ENCODE data around the gene PUSL1.
A peak's percentile ranks its signal among the peaks of the same experiment; 100 is the strongest.

Gene PUSL1, protein sequence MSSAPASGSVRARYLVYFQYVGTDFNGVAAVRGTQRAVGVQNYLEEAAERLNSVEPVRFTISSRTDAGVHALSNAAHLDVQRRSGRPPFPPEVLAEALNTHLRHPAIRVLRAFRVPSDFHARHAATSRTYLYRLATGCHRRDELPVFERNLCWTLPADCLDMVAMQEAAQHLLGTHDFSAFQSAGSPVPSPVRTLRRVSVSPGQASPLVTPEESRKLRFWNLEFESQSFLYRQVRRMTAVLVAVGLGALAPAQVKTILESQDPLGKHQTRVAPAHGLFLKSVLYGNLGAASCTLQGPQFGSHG

DNA sequence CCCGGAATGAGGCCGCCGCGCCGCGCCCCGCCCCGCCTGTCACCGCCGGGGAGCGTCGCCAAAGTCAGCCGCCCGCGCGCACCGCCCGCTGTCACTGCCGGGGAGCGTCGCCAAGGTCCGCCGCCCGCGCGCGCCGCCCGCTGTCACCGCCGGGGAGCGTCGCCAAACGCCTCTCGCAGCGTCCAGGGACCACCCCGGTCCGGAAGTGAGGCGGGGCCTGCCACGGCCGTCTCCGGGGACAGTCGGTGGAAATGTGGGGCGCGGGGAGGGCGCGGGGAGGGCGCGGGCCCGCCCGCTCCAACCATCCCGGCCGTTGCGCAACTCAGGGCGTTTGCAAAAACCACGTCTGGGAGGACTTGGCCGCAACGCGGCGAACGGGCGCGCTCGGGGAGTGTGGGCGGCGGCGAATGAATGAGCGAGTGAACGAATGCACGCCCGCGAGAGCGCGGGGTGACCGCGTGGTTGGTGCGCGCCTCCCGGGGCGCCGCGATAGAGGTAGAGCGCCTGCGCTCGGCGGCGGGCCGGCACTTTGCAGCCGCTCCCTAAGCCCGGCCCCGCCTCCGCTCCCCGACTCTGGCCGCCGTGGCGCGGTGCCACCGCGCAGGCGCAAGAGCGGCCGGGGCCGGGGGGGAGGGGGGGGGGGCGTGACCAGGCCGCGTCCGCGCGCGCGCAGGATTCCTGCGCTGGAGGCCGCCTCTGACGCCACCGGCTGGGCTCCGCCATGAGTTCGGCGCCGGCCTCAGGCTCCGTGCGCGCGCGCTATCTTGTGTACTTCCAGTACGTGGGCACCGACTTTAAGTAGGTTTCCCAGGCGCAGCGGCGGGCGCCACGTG lies at the start of gene PUSL1, which contains the start of gene ACAP3:
TSS of gene PUSL1 (plus strand) at position 675 of the 833 bp plus-strand sequence. CDS start at position 722, 47 bp downstream.
TSS of gene ACAP3 (minus strand) at position 8 of the 833 bp plus-strand sequence. CDS start 115 bp downstream, outside the sequence.
- DNase-seq, result peak; percentile 88

DNA sequence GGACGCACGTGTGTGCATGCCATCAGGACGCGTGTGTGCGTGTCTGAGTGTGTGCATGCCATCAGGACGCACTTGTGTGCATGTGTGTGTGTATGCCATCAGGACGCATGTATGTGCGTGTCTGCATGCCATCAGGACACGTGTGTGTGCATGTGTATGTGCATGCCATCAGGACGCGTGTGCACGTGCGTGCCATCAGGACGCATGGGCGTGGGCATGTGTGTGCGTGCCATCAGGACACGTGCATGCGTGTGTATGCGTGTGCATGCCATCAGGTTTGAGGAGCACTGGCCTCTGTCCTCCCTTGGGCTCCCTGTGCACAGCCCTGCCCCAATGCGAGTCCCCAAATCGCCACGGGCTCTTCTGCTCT lies 49.3 kb upstream of the PUSL1 start:
- no peak for DNase-seq

DNA sequence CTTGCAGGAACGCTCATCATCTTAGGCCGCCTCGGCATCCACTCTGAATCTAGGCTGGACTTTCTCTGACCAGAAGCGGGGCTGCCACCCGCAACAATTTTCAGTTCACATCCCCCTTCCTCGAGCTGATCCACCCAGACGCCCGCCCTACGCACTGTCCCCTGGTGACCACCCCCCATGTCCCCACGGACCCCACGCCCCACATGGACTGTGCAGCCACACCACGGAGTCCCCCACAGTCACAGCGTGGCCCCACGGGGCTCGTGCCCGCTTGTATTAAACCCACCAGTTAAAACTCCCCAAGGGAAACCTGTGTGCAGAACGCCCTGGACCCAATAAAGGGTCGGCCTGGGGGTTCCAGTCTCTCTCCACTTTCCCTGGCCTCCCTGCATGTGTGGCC lies 48.9 kb upstream of the PUSL1 start:
- DNase-seq, result no peak

DNA sequence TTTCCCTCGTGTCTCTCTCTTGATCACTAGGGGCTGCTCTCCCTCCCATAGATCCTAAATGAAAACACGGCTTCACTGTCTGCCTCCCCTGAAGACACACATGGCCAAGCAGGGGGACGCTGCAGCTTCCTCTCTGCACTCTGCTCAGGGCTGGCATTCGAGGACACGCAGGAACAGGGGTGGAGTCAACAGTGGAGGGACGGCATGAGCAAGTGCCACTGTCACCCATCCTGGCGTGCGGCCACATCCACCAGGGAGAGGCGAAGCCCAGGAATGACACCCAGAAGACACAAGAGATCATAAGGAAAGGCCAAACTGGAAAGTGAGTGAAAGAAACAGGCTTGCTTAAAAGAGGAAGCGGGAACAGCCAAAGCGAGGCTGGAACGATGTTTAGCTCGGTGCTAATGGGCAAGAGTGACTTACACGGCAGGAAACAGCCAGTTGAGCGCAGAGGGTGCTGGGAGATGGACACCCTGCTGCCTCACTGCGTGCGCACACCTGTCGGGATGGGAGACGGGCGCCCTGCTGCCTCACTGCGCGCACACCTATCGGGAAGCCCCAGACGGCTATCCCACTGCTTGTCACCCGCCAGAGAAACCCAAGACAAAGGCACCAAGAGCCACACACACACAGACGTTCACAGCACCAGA lies 48.3 kb upstream of the PUSL1 start:
- no peak for DNase-seq

DNA sequence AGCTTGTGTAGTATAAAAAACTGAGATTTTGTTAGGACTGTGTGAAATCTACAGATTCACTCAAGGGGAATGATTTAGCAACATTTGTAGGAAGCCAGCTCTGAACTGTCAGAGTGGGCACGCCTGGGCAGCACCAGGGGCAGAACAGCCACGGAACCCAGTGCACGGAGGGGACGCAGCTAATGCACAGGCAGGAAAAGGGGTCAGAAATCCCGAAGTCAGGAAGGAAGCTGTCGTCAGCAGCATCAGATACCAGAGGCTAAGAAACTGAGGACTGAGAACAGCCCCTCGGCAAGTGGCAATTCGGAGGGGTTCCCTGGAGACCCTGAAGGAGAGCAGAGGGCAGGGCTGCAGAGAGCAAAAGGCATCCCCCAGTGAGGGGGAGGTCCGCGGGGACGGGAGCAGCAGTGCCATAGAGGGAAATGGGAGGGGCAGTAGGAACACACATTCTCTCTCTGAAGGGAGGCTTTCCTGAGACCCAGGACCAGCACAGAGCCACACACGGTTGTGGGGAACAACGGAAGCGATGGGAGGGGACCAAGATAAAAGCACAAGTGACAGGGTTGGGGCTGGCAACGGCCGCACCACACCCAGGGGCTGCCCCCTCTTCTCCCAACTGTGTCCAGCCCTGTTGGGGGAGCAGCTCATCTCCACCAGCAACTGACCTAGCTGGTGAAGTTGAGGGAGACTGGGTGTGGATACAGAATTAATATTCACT lies 47.4 kb upstream of the PUSL1 start:
- DNase-seq, result no peak

DNA sequence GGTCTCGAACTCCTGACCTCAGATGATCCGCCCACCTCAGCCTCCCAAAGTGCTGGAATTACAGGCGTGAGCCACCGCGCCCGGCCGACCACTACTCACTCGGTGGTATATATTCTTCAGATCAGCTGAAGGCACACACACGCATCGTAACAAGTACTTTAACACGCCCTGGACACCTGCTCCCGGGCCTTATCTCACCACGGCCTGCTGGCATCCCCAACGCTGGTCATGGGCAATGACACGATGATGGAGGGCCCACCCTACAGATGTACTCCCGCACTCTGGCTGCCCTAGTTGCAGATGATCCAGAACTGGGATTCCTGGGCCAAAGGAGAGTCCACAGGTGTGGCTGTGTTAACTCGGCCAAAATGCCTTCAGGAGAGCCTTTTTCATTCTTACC lies 46.3 kb upstream of the PUSL1 start:
- no peak for DNase-seq

DNA sequence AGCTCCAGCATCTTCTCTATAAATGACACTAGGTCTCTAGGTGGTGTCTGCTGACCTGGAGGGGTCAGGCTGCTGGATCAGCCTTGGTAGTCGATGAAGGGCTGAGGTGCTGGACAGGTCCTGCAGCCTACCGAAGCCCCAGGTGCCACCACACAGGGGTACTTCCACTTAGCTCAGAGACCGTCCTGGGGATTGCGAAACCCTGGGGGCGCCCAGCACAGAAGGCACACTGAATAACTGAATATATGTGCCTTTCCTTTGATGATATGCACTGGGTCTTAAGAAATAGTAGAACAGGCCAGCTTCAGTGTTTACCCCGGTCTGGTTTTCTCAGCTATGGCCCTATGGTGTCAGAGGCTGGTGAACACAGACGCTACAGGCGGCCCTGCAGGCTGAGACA lies 45.6 kb upstream of the PUSL1 start:
- no peak for DNase-seq

DNA sequence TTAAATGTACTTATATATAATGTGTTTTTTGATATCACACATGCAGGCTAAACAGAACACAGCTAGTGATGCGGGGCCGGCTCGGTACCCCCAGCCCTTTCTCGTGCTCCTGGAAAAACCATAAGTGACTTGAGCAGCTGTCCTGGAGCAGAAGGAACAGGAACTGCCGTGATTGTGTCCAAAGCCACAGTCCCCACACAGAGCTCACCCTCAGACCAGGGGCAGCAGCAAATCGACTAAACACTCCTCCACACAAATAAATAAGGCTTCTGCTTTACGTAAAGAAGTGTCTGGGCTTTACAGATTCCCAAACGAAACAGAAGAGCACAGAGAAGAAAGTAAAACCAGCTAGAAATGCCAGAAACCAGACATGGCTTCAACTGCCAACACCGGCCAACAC lies 44.4 kb upstream of the PUSL1 start:
- no peak for DNase-seq

DNA sequence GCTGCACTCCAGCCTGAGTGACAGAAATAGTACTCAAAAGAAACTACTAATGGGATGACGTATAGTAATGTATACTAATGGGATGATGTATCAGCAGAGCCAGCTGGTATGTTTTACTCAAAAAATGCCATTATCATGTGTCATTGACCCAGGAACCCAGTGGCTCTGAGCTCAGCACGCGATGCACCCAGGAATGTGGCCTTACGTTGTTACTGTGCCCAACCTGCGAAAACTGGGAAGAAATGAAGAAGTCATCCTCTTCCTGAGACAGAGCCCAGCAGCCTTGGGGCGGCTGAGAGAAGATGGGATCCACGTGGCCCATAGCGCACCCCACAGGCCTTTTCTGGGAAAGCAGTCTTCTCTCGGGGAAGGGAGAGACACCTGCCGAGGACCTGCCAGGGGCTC lies 43.5 kb upstream of the PUSL1 start:
- no peak for DNase-seq

DNA sequence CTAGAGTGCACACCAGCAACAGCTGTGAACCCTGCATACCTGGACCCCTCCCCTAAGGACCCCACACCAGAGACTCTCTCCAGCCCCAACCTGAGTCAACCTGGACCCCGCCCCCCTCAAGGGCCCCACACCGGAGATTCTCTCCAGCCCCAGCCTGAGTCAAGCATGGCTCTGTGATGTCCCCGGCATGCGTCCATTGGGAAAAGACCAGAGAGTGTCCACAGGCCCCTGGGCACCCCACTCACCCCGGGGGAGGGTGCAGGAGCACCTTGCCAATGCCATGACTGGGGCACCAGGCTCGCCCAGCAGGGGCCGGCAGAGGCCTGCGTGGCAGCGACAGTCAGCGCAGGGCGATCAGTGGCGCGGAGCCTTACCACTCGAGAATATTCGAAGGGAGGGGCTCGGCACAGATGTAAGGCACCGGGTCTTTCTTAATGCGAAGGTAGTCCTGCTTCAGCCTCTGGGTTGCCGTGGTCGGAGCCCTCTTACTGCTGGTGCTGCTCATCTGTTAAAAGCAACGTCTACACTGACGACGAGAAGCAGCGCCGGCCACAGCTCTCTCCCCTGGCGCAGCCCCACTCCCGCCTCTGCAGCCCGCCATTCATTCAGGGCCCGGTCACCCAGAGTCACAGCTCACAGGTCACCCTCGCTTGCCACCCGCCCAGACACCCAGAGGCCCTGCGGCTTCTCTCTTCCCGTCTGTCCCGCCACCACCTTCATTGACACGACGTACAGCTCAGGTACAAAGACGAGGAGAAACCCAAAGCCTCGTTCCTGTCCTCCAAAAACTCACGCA lies 40.7 kb upstream of the PUSL1 start:
- DNase-seq, result no peak

DNA sequence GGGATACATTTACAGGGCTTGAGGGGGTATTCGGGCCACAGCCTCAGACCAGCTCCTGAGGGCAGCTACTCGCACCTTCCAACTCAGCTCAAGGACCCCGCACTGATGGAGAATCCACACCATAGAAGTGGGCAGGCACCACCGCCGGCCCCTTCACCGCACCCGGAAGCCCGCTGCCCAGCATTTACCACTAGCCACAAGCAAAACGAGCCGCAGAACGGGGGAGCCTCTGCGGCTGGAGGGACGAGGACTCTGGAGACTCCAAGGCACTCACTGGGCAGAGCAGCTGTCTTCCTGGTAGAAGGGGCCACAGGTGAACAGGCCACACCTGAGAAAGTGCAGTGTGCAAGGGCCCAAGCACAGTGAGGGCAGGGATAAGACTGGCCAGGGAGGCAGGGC lies 40.1 kb upstream of the PUSL1 start:
- DNase-seq, result no peak

DNA sequence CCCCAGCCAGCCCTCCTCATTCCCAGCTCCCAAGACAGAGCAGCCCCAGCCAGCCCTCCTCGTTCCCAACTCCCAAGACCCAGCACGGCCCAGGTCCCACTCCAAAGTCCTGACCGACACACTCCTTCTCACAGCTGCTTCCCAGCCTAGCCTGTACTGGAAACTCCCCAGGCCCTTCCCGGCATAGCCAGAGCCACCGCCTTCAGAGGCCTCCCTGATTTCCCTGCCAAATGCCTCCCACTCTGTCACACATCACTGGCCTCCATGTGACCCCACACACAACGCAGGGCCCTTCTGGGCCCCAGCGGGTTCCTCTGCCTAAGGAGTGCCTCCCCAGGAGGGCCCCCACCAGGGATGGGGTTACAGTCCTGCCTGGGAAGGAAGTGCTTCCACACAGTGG lies 37.6 kb upstream of the PUSL1 start:
- no peak for DNase-seq

DNA sequence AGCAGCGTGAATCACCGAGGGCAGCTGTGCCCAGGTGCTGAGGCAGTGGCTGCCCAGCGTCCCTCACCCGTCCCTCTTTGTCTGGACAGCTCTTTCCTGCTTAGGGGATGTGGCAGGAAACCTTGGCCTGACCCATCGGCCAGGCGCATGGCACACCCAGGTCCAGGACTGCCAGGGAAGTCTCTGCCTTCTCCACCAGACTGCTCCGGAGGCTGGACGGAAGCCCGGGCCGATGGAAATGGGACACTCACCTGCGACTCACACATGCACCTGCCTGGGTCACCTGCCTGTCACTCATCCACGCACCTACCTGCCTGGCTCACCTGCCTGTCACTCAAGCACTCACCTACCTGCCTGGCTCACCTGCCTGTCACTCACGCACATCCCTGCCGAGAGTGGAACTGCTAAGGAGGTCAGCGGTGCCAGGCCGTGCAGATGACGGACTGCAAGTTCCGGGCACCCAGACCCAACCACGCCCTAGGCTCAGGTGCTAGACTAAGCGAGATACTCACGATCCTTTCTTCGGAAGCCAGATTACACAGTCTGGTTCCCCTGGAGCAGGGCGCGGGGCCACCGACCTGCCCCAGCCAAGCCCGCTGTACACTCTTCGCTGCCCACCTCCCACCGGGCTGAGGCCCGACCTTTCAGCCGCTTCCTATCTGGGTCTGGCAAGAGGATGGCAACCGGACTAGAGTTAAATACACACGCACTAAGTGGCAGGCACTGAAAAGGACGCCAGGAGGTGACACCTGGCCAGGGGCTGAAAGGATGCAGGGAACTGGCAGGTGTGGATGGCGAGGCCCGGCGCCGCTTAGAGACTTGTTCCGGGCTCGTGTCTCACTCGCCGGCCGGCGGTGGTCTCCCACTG lies 35.8 kb upstream of the PUSL1 start:
- no peak for DNase-seq

DNA sequence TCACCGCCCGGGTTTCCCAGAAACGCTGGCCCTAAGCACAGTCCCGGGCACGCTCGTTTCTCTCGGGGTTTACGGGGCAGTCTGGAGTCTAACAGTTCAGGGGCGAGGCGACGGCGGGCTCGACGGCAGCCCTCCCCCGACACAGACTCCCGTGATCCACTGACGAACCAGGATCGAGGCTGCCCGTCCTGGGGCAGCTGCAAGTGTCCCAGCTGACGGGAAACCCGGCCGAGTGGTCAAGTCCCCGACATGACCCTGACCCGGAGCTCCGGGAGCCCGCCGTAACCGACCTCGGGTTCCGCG lies 35.2 kb upstream of the PUSL1 start:
- DNase-seq, result no peak

DNA sequence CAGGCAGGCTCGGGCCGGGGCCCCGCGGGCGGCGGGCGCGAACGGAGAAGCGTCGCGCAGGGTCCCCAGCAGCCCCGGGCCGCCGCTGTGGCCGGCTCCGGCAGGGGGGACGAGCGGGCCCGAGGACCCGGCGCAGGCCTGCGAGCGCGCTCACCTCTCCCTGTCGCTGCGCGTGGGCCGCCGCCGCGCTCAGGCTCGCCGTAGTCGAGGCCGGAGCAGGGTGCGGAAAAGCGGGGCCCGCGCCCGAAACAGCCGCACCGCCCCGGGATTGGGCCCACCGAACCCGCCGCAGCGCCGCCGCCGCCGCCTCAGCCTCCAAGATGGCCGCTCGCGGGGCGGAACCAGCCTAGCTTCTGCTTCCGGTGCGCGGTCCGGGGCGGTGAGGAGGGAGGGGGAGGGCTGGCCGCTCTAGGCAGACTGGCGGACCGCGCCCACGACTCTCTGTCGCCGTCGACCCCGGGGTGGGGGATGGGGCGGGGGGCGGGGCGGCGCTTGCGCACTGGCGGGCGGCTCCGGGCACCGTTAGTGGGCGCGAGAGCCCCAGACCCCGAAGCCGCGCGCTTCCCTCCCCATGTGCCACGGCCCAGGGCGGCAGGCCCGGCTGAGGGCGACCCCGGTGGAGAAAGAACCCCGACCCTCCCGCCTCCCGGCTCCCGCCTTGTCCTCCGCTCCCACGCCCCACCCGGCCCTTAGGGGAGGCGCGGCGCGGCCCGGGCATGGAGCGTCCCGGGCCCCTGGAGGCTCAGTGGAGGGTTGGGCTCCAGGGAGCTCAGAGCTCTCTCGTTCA lies 34.7 kb upstream of the PUSL1 start, which contains the start of gene UBE2J2:
TSS of gene UBE2J2 (minus strand) at position 343 of the 787 bp plus-strand sequence. CDS start 5,862 bp downstream, outside the sequence.
- DNase-seq, result peak; percentile 95

DNA sequence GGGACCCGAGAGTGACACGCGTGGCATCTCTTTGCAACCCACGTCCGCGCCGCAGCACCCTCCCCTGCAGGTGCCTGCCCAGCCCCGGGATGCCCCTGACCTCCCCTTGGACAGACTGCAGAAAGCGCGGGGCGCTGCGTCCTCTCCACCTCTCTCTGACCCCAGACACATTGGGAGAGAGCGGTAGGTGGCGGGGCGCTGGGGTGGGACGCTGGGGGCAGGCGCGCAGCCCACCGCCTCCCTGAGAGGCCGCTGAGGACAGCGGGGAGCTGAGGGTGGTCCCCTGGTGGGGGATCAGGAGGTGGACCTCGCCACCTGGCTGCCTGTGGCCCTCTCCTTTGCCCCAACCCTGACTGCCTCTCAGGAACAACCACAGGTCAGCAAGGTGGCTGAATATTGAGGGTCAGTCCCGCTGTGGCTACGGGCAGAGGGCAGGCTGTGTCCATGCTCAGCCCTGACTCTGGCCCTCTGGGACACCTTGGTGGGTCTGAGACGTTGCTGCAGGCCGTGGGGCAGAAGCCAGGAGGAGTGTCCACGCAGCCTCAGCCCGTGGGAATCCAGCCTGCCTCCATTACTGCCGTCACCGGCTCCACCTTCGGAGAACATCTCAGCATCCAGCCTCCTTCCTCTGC lies 34.0 kb upstream of the PUSL1 start:
- no peak for DNase-seq

DNA sequence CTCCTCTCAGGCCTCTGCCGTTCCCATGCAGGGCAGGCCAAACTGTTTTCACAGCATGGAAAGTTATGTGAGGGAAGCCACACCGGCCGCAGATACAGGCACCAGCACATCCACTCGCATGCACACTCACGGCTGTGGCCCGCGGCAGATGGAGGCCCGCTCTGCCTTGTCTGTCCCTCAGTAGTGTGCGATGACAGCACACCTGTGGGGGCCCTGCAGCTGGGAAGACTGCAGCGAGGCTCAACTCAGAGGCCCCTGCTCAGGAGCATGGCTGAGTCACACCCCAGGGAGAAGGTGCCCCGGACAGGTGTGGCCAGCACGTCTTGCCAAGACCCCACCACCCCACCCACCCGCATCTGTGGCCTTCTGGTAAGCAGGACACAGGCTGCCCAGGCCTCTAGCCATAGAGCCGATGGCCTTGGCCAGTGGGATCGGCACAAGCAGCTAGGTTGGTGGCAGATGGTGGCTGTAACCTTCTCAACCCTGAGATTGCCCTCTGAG lies 33.4 kb upstream of the PUSL1 start:
- no peak for DNase-seq

DNA sequence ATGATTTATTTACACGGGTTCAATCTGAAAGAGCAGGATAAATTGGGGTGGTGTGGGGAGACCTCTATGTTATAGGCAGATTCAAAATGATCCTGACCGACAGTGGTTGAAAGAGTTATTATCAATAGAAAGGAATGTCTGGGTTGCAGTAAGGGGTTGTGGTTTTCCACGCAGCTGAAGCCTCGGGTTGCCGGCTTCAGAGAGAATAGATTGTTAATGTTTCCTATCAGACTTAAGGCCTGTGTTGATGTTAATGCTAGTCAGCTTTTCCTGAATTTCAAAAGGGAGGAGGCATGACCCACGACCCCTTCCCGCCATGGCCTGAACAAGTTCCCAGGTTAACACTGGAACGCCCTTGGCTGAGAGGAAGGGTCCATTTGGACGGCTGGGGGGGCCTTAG lies 32.6 kb upstream of the PUSL1 start:
- no peak for DNase-seq

DNA sequence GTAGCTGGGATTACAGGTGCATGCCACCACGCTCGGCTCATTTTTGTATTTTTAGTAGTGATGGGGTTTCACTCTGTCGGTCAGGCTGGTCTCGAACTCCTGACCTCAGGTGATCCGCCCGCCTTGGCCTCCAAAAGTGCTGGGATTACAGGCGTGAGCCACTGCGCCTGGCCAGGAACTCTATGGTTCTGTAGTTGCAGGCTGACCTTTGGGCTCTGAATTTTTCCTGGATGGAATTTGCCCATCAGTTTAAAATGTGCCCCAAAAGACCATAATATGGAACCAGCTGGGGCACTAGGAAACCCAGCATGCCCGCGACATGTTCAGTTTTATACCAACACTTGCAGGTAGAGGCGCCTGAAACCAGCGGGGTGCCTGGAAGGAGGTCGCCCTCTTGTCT lies 29.8 kb upstream of the PUSL1 start:
- no peak for DNase-seq

DNA sequence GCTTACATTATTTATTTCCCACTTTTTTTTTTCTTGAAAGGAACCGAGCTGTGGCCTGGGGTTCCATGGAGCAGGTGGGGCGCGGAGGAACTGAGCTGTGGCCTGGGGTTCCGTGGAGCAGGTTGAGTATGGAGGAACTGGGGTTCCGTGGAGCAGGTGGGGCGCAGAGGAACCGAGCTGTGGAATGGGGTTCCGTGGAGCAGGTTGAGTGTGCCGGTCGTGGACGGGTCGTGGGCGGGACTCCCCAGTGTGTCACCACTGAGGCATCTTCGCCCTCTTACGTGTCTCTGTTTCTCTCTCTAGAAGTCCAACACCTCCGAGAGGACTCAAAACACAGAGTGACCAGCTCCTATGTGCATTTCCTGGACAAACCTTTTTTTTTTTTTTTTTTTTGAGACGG lies 29.4 kb upstream of the PUSL1 start:
- no peak for DNase-seq
